Stimulated activated naive CD8-positive, alpha-beta T cell treated with anti-CD3 and anti-CD28 coated beads, Interleukin-15, Interleukin-2, amounts not matched to agents 100 ng/mL and 50 ng/mL, for 24 hours (primary cell): Measurements from ENCODE around the gene ONECUT3.

Experiments used
- H3K27ac Mint-ChIP-seq: one replicate; pipeline ENCODE4 v1.8.0; 2021; ENCODE audit warnings: mild to moderate bottlenecking, mixed read lengths
- H3K27me3 Mint-ChIP-seq: one replicate; pipeline ENCODE4 v1.8.0; 2021; ENCODE audit warnings: mixed read lengths
- H3K36me3 Mint-ChIP-seq: one replicate; pipeline ENCODE4 v1.8.0; 2021; ENCODE audit warnings: low read depth, mixed read lengths
- H3K4me1 Mint-ChIP-seq: one replicate; pipeline ENCODE4 v1.8.0; 2021; ENCODE audit warnings: low read depth, mixed read lengths
- H3K4me3 Mint-ChIP-seq: one replicate; pipeline ENCODE4 v1.8.0; 2021; ENCODE audit warnings: mild to moderate bottlenecking, mixed read lengths
- H3K9me3 Mint-ChIP-seq: one replicate; pipeline ENCODE4 v1.8.0; 2021; ENCODE audit warnings: mixed read lengths

The ONECUT3 gene

GRCh38 chr19:1806184-1807029, 53.1 kb downstream of the ONECUT3 start:
- Mint-ChIP-seq H3K27me3 (no peaks in the 10 kb centered on the region), H3K27ac (no peak overlapping the region), H3K9me3 (no peaks in the 10 kb centered on the region)

DNA sequence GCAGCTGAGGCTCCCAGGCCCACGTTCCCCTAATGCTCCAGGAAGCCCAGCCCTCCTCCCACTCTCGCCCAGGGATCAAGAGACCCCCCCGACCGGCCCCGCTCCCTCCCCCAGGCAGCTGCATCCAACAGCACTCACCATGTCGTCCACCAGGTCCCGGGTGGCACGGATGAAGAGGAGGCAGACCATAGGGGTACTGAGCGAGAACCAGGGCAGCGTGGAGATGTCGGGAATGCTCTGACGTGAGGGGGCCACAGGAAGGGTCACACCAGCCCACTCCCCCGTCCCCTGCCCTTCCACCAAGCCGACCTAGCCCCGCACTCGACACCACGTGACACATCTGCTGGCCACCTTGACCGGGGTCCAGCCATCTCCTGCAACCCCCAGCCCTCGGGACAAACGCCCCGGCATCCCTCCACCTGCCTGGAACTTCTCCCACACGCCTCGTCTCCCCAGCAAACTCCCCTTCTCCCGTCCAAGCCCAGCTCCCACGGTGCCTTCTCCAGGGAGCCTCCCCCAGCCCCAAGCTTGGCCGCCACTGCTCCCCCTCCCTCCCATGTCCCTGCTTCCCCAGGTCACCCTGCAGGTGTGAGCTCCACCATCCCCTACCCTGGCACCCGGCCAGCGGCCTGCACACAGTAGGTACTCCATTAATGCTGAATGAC, 53.9 kb downstream of the ONECUT3 start:
- Mint-ChIP-seq H3K27me3 (no peaks in the 10 kb centered on the region), H3K36me3 (no peaks in the 10 kb centered on the region), H3K4me3 (no peak overlapping the region), H3K27ac (no peak overlapping the region), H3K9me3 (no peaks in the 10 kb centered on the region), H3K4me1 (peaks cover 5% of the 10 kb centered on the region)

More at GRCh38 chr19:1806184-1807029, 53.1 kb downstream of the ONECUT3 start:
- Mint-ChIP-seq H3K4me1 (peaks cover 2% of the 10 kb centered on the region), H3K36me3 (no peaks in the 10 kb centered on the region), H3K4me3 (no peak overlapping the region)

- H3K36me3 Mint-ChIP-seq = no peaks in the 10 kb centered on the region
- no peak overlapping the region for H3K4me3 Mint-ChIP-seq
- H3K4me1 Mint-ChIP-seq = peaks cover 10% of the 10 kb centered on the region
- H3K9me3 Mint-ChIP-seq = no peaks in the 10 kb centered on the region
- no peaks in the 10 kb centered on the region for H3K27me3 Mint-ChIP-seq
- no peak overlapping the region for H3K27ac Mint-ChIP-seq
Observed at GRCh38 chr19:1807695-1808394, 54.5 kb downstream of the ONECUT3 start.

DNA sequence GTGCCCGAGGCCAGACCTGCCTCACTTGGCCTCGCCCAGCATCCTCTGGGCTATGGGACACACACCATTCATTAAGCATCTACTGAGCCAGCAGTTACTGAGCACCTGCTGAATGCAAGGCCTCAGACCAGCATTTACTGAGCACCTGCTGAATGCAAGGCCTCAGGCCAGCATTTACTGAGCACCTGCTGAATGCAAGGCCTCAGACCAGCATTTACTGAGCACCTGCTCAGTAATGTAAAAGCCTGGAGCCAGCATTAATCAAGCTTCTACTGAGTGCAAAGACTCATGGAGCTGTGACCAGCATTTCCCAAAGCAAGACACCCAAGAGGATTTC, 55.1 kb downstream of the ONECUT3 start:
- H3K27me3 Mint-ChIP-seq = no peaks in the 10 kb centered on the region
- H3K4me1 Mint-ChIP-seq = peaks cover 14% of the 10 kb centered on the region
- no peak overlapping the region for H3K27ac Mint-ChIP-seq
- no peak overlapping the region for H3K4me3 Mint-ChIP-seq
- no peaks in the 10 kb centered on the region for H3K9me3 Mint-ChIP-seq
- no peaks in the 10 kb centered on the region for H3K36me3 Mint-ChIP-seq

DNA sequence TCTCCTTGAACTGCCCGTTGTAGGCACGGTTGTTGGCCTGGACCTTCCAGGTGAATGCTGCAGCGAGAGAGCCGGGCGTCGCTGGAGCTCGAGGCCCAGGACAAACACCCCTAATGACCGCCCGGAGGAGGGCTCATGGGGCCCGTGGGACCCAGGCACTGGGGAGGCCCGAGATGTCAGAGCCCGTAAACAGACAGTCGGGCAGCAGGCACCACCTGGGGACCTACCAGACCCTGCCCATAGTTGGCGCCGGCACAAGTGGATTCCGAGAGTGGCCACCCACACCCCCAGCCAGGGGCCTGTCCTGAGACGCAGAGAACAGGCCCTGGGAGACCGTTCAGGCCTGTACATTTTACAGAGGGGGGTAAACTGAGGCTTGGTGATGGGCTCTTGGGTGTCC, 56.4 kb downstream of the ONECUT3 start:
- no peaks in the 10 kb centered on the region for H3K9me3 Mint-ChIP-seq
- H3K36me3 Mint-ChIP-seq = no peaks in the 10 kb centered on the region
- H3K27ac Mint-ChIP-seq = no peak overlapping the region
- no peaks in the 10 kb centered on the region for H3K27me3 Mint-ChIP-seq
- H3K4me1 Mint-ChIP-seq = peaks cover 14% of the 10 kb centered on the region
- no peak overlapping the region for H3K4me3 Mint-ChIP-seq

GRCh38 chr19:1810439-1811160, 57.3 kb downstream of the ONECUT3 start:
- Mint-ChIP-seq H3K4me3 (no peak overlapping the region), H3K9me3 (no peaks in the 10 kb centered on the region), H3K27me3 (no peaks in the 10 kb centered on the region), H3K4me1 (peaks cover 14% of the 10 kb centered on the region), H3K27ac (no peak overlapping the region), H3K36me3 (no peaks in the 10 kb centered on the region)

DNA sequence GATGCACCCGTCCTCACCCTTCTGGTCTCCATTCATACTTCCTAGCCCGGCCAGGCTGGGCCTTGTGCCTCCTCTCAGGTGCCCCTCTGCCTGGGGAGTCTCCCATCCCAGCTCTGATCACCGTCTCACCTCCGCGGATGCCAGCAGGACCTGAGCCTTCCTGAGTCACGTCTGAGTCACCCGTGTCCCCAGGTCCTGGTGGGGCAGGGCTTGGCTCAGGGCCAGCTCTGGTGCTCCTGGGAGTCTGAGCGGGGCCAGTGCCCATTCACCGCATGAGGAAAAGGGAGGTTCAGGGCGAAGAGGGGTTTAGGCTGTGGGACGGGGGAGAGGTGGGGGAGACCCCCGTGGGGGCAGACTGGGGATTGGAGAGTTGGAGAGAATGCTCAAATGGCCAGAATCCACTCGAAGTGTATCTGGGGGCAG, 58.2 kb downstream of the ONECUT3 start:
- peak overlapping the region; percentile 57 for H3K4me3 Mint-ChIP-seq
- H3K36me3 Mint-ChIP-seq = no peaks in the 10 kb centered on the region
- no peak overlapping the region for H3K27ac Mint-ChIP-seq
- no peaks in the 10 kb centered on the region for H3K27me3 Mint-ChIP-seq
- peaks cover 14% of the 10 kb centered on the region for H3K4me1 Mint-ChIP-seq
- no peaks in the 10 kb centered on the region for H3K9me3 Mint-ChIP-seq

- no peaks in the 10 kb centered on the region for H3K36me3 Mint-ChIP-seq
- peak within 1 kb of the TSS; percentile 88 for H3K4me3 Mint-ChIP-seq
- peaks cover 14% of the 10 kb centered on the region for H3K4me1 Mint-ChIP-seq
- H3K27me3 Mint-ChIP-seq = no peaks in the 10 kb centered on the region
- peak within 1 kb of the TSS; percentile 86 for H3K27ac Mint-ChIP-seq
- no peaks in the 10 kb centered on the region for H3K9me3 Mint-ChIP-seq
Observed at GRCh38 chr19:1811942-1812425, 58.7 kb downstream of the ONECUT3 start, which contains the start of gene ATP8B3. Gene ATP8B3 (minus strand): TSS chr19:1812276. CDS start chr19:1811736, 540 bp downstream.

GRCh38 chr19:1812426-1813191, 59.3 kb downstream of the ONECUT3 start:
- H3K27ac Mint-ChIP-seq = peak overlapping the region; percentile 86
- no peaks in the 10 kb centered on the region for H3K9me3 Mint-ChIP-seq
- H3K36me3 Mint-ChIP-seq = no peaks in the 10 kb centered on the region
- H3K4me1 Mint-ChIP-seq = peaks cover 14% of the 10 kb centered on the region
- H3K27me3 Mint-ChIP-seq = no peaks in the 10 kb centered on the region
- peak overlapping the region; percentile 88 for H3K4me3 Mint-ChIP-seq

GRCh38 chr19:1813192-1814182, 60.2 kb downstream of the ONECUT3 start:
- no peaks in the 10 kb centered on the region for H3K27me3 Mint-ChIP-seq
- H3K4me3 Mint-ChIP-seq = peak overlapping the region; percentile 88

DNA sequence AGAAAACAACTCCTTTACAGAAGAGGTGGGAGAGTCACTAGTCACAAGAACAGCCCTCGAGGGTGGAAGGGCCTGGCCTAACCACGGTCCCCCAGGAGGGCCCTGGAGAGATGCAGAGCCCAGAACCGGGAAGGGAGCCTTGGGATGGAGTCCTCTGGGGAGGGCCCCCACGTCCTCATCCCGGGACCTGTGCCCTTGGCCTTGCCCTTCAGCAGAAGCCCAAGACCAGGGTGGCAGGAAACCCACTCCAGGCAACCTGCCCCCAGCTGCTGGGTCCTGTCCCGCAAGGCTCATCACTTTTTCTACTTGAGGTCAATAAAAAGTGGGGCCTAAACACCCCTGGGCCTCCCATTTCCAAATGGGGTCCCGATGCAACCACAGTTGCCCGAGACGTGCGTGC, 61.1 kb downstream of the ONECUT3 start:
- peaks cover 14% of the 10 kb centered on the region for H3K4me1 Mint-ChIP-seq
- no peaks in the 10 kb centered on the region for H3K27me3 Mint-ChIP-seq
- peaks cover 4% of the 10 kb centered on the region for H3K36me3 Mint-ChIP-seq
- H3K9me3 Mint-ChIP-seq = no peaks in the 10 kb centered on the region
- H3K27ac Mint-ChIP-seq = no peak overlapping the region
- no peak overlapping the region for H3K4me3 Mint-ChIP-seq

More at GRCh38 chr19:1813192-1814182, 60.2 kb downstream of the ONECUT3 start:
- H3K9me3 Mint-ChIP-seq = no peaks in the 10 kb centered on the region
- H3K27ac Mint-ChIP-seq = peak overlapping the region; percentile 86
- peaks cover 14% of the 10 kb centered on the region for H3K4me1 Mint-ChIP-seq
- peaks cover 4% of the 10 kb centered on the region for H3K36me3 Mint-ChIP-seq

GRCh38 chr19:1814833-1815604, 61.7 kb downstream of the ONECUT3 start:
- Mint-ChIP-seq H3K4me1 (peaks cover 14% of the 10 kb centered on the region), H3K4me3 (no peak overlapping the region), H3K9me3 (no peaks in the 10 kb centered on the region), H3K27me3 (no peaks in the 10 kb centered on the region), H3K27ac (no peak overlapping the region), H3K36me3 (peaks cover 5% of the 10 kb centered on the region)
